IPS-20b (cell line): ENCODE measurements around the gene P2RX1.

Source experiments
- H3K27ac ChIP-seq: one replicate; pipeline ENCODE4 v1.5.1; 2013; ENCODE audit warnings: low read length
- H3K27me3 ChIP-seq: 2 replicates; pipeline ENCODE4 v1.6.1; 2013; ENCODE audit warnings: mild to moderate bottlenecking, low read length, inconsistent platforms; ENCODE audit not compliant: insufficient read depth
- H3K36me3 ChIP-seq: 2 replicates; pipeline ENCODE4 v1.6.1; 2013; ENCODE audit warnings: low read depth, mild to moderate bottlenecking, inconsistent platforms, low read length, moderate library complexity; ENCODE audit not compliant: insufficient read depth
- H3K4me1 ChIP-seq: 2 replicates; pipeline ENCODE4 v1.6.1; 2013; ENCODE audit warnings: mild to moderate bottlenecking, control low read depth, inconsistent platforms, low read length, moderate library complexity; ENCODE audit not compliant: insufficient read depth
- H3K4me3 ChIP-seq: 2 replicates; pipeline ENCODE4 v1.5.1; 2013; ENCODE audit warnings: mild to moderate bottlenecking, low read length, inconsistent platforms
- H3K9ac ChIP-seq: 2 replicates; pipeline ENCODE4 v1.6.1; 2013; ENCODE audit warnings: low read depth, mild to moderate bottlenecking, inconsistent platforms, low read length, moderate library complexity
- H3K9me3 ChIP-seq: 2 replicates; pipeline ENCODE4 v1.6.1; 2013; ENCODE audit warnings: mild to moderate bottlenecking, low read depth, low read length, inconsistent platforms; ENCODE audit not compliant: insufficient read depth

P2RX1 gene

DNA sequence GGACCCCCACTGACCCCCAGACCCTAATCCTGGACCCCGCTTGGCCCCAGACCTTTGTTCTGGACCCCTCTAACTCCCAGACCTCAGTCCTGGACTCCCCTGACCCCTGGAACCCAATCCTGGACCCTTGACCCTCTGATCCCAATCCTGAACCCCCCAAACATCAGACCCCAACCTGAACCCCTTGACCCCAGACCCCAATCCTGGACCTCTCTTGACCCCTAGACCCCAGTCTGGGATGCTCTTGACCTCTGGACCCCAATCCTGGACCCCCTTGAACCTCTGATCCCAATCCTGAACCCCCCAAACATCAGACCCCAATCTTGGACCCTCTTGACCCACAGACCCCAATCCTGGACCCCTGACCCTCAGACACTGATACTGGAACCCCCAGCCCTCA is 13.5 kb upstream of the P2RX1 start:
- no peaks in the 10 kb centered on the region for H3K36me3 ChIP-seq
- H3K27me3 ChIP-seq = no peaks in the 10 kb centered on the region
- no peak overlapping the region for H3K9ac ChIP-seq
- no peak overlapping the region for H3K27ac ChIP-seq
- no peak overlapping the region for H3K4me3 ChIP-seq
- H3K4me1 ChIP-seq = no peaks in the 10 kb centered on the region
- no peaks in the 10 kb centered on the region for H3K9me3 ChIP-seq

DNA sequence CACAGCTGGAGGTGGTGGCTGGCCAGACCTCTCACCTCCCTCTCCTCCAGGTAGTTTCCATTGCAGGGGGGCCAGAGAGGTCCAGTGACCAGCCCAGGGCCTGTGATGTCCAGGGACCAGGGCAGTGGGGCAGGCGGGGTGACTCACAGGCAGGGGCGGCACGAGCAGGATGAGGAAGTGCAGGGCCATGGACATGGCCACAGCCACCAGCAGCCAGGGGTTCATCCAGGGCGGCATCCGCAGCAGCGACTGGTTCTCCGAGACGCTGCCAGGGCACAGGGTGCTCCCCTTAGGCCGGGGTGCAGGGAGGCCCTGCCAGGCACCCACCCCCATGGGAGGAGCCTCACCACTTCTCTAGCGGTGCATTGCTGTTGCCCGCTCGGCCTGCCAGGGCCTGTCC is 12.9 kb upstream of the P2RX1 start:
- no peaks in the 10 kb centered on the region for H3K27me3 ChIP-seq
- no peaks in the 10 kb centered on the region for H3K9me3 ChIP-seq
- H3K27ac ChIP-seq = no peak overlapping the region
- no peak overlapping the region for H3K9ac ChIP-seq
- H3K36me3 ChIP-seq = no peaks in the 10 kb centered on the region
- H3K4me1 ChIP-seq = no peaks in the 10 kb centered on the region
- no peak overlapping the region for H3K4me3 ChIP-seq

DNA sequence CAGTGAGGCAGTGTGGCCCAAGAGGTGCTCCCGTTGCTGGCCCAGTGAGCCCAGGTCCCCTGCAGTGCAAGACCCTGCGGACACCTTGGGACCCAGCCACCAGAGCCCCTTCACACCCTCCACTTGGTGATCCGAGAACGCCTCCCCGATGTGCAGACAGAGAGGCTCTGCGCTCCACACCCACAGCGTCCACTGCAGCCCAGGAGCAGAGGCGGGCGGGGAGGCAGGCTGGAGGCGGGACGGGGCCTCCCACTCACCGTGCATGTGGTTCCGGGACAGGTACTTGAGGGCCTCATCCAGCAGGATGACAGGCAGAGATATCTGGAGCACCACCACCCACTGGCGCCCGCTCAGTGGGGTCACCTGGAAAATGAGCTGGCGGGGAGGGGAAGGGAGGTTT is 12.1 kb upstream of the P2RX1 start:
- no peaks in the 10 kb centered on the region for H3K4me1 ChIP-seq
- no peaks in the 10 kb centered on the region for H3K36me3 ChIP-seq
- no peak overlapping the region for H3K27ac ChIP-seq
- H3K27me3 ChIP-seq = no peaks in the 10 kb centered on the region
- no peaks in the 10 kb centered on the region for H3K9me3 ChIP-seq
- H3K4me3 ChIP-seq = no peak overlapping the region
- H3K9ac ChIP-seq = no peak overlapping the region

DNA sequence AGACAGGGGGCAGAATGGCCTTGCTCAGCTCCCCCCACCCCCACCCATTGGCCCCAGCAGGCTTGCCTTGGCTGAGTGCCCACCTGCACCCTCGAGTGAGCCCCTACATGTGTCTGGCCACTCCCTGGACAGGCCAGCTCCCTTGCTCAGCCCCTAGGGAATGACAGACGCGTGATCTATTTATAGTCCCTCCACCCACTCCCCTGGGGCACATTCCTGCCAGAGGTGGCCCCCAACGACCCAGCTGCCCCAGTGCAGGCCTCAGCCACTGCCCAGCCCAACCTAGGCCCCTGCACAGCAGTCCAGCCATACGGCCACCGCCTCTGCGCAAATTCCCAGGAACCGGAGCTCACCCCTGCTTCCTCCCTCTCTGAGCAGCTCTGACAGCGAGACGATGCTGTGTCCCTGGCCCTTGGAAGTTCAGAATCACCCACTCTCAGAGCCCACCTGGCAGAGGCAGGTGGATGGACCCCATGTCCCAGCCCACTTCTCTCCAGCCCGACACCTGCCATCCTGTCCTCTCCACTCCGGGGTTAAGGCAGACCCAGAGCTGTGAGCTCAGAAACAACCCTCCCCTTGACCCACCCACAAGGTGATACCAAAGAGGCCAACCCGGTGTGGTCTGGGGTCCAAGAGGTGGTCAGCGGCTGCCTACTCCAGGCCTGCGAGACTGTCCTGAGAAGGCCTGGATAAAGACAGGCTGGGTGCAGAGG is 11.5 kb upstream of the P2RX1 start:
- Histone ChIP-seq H3K4me1 (no peaks in the 10 kb centered on the region), H3K27me3 (no peaks in the 10 kb centered on the region), H3K9me3 (no peaks in the 10 kb centered on the region), H3K4me3 (no peak overlapping the region), H3K27ac (no peak overlapping the region), H3K9ac (no peak overlapping the region), H3K36me3 (no peaks in the 10 kb centered on the region)

DNA sequence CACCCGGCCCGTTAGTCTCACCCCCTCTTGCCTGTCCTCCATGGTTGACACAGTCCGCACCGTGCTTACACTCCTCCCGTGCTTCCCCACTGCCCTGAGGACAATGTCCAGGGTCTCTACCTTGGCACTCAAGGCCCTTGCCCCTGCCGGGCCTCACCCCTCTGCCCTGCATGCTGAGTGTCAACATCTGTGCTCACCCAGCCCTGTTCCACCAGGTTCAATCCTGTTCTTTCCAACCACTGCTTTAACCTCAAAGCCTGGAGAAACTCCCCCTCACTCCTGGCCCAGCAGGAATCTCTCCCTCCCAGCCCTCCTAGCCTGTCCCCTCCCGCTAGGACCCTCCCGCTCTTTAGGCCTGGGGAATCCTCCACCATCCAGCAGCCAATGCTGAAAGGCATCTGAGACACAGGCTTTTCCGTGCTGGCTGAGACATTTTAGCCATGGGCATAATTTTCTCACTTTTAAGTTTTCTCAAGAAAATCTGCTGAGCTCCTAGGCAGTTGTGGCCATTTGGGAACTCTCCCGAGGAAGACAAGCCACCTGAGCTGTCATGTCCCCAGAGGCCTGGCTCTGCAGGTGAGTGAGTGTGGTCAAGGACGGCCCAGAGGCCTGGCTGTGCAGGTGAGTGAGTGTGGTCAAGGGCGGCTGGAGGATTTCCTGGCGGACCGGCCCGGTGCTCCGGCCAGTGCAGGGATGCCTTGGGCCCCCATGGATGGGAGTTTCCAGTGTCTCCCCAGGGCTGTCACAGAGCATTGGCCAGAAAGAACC is 10.8 kb upstream of the P2RX1 start:
- Histone ChIP-seq H3K36me3 (no peaks in the 10 kb centered on the region), H3K27me3 (no peaks in the 10 kb centered on the region), H3K27ac (no peak overlapping the region), H3K4me1 (no peaks in the 10 kb centered on the region), H3K4me3 (no peak overlapping the region), H3K9me3 (no peaks in the 10 kb centered on the region), H3K9ac (no peak overlapping the region)

DNA sequence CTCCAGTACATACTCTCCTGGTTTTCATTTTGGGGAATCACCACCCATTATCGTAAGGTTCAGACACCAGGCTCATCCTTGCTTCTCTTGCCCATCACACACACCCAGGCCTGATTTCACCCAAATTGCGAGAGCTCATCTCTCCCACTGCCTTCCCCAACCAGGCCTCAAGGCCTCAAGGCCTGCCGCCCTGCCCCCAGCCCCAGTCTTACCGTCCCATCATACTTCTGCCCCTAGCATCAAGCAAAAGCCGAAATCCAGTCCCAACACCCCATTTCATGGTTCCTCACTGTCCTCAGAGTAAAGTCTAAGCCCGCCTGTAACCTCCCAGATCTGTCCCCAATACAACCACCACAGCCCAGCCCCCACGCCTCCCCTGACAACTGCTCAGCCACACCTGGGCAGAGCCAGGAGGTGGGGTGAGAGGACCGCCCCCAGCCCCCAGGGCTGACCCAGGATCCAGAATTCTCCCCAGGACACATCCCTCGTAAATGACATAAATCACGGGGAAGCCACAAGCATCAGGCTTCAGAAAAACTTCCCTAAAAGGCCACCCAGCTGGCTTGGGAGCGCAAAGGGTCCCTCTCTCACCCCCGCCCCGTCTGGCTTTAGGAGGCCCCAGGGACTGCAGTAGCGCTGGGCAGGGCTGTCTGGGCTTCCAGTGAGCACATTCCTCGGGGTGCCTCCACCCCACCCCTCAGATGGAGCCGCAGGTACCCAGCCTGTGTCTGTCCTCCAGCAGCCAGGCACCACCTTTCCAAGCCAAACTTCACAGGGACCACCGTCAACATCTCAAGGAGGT is 9.6 kb upstream of the P2RX1 start:
- H3K27me3 ChIP-seq = no peaks in the 10 kb centered on the region
- H3K9me3 ChIP-seq = no peaks in the 10 kb centered on the region
- H3K4me1 ChIP-seq = no peaks in the 10 kb centered on the region
- H3K4me3 ChIP-seq = no peak overlapping the region
- H3K36me3 ChIP-seq = no peaks in the 10 kb centered on the region
- H3K9ac ChIP-seq = no peak overlapping the region
- H3K27ac ChIP-seq = no peak overlapping the region

DNA sequence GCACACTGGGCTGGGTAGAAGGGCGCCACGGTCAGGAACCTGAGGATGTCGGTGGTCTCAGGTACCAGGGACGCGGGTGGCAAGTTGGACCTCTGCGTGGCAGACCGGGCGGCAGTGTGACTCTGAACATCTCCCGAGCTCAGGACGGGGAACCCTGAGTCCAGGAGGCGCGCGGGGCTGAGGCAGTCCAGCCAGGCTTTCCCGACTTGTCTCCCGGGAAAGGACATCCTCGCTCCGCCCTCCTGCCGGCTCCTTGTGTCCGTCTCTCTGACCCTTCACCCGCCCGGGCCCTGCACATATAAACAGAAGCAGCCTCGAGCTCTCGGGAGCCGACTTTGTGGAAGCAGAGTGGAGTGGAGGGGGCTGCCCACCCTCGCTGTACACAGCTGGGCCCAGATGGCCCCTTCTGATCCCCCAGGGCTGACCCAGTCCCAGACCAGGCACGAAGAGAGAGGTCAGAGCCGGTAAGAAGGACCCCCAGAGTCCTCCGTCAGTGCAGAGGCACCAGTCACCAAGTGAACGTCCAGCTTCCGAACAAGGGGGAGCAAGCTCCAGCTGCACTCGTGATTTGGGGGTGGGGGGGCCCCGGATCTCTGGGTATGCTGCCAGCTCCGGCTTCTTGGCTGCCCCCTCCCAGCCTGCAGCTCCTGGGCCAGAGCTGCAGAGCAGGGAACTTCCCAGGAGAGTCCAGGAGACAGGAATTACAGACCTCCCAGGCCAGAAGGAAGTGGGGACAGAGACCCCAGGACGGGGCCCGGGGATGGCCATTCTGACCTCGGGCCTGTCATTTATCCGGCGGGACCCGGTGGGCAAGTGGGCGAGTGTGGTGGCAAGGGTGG is 8.5 kb upstream of the P2RX1 start:
- no peaks in the 10 kb centered on the region for H3K27me3 ChIP-seq
- H3K9me3 ChIP-seq = no peaks in the 10 kb centered on the region
- H3K4me3 ChIP-seq = no peak overlapping the region
- H3K27ac ChIP-seq = no peak overlapping the region
- H3K9ac ChIP-seq = no peak overlapping the region
- no peaks in the 10 kb centered on the region for H3K4me1 ChIP-seq
- H3K36me3 ChIP-seq = no peaks in the 10 kb centered on the region

DNA sequence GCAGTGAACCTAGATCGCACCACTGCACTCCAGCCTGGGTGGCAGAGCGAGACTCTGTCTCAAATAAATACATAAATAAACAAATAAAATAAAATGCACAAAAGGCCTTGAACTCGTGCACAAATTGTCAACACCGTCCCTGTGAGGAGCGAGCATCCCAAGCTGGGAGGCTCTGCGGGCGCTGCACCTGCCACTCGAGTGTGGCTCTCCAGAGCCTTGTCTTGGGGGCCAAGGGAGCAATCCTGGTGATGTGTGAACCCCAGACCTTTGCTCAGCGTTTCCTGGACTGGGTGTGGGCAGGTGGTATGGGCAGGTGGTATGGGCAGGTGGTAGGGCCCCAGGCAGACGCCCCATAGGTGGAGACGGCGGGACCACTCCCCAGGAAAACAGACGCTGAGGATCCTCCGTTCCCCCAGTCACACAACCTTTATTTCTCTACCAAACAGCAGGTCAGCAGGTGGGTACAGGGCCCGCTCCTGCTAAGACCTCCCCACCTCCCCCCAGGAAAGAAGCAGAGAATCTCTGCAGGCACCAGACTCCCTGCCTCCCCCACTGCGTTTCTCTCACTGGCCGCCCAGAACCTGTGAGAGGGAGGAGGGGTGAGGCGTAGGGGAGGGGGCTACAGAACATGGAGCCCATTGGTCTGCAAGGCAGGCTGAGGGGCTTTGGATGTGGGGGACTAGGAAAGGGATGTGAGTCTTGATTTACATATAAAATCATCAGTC is 7.4 kb upstream of the P2RX1 start:
- Histone ChIP-seq H3K9ac (no peak overlapping the region), H3K4me3 (no peak overlapping the region), H3K27me3 (no peaks in the 10 kb centered on the region), H3K36me3 (no peaks in the 10 kb centered on the region), H3K4me1 (no peaks in the 10 kb centered on the region), H3K27ac (no peak overlapping the region), H3K9me3 (no peaks in the 10 kb centered on the region)

DNA sequence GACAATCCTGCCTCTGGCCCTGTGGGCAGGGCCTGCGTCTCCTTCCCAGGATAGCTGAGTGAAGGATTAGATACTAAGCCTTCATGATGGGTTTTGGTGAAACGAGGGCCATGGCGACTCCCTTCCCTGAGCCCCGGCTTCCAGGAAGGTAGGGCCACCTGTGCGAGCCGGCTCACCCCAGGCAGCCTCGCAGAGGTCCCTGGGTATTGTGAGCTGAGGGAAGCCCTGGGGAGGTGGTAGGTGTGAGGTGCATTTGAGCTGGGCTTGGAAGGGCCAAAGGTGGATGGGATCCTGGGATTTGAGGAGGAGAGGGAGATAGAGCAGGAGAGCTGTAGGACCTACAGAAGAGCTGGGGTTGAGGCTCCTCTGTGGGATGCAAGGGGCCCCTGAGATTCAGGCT is 6.5 kb upstream of the P2RX1 start:
- no peaks in the 10 kb centered on the region for H3K9me3 ChIP-seq
- H3K4me1 ChIP-seq = no peaks in the 10 kb centered on the region
- no peak overlapping the region for H3K27ac ChIP-seq
- no peaks in the 10 kb centered on the region for H3K27me3 ChIP-seq
- H3K9ac ChIP-seq = no peak overlapping the region
- no peak overlapping the region for H3K4me3 ChIP-seq
- no peaks in the 10 kb centered on the region for H3K36me3 ChIP-seq

DNA sequence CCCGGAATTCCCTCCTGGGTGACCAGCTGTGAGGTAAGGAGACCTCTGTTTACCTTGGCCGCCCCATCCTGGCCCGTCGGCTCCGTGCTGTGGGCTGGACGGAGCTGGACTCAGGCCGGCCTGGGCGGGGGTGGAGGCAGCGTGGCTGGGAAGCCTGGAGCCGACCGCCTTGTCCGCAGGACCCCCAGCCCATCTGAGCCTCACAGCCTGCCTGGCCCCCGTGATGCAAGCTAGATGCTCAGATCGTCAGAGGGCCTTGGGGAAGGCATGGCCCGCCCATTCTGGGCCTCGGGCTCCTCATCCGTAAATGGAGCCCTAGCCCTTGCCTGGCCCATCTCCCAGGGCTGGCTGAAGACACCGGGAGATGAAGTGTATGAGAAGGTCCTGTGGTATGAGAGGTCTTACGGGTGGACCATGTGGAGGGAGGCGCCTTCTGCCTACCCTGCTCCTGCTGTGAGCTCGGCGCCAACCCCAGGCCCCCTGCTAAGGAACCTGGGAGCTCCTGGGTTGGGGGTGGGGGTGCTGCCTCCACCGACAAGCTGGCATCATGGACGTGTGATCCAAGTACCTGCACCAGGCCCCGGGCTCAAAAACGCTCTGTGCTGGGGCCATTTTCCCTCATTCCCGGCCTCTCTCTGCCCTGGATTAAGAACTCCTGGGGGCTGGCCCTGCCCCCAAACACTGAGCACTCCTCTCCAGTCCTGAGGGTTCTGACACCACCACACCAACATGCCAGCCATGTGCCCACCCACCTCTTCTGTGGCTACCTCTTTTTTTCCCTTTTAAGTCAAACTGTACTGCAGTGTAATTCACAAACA is 5.4 kb upstream of the P2RX1 start:
- Histone ChIP-seq H3K4me1 (no peaks in the 10 kb centered on the region), H3K27me3 (no peaks in the 10 kb centered on the region), H3K36me3 (no peaks in the 10 kb centered on the region), H3K9me3 (no peaks in the 10 kb centered on the region), H3K27ac (no peak overlapping the region), H3K9ac (no peak overlapping the region), H3K4me3 (no peak overlapping the region)
